T-helper 17 cell (primary cell): Measurements from ENCODE around the gene MDGA2. TPM values are rescaled to one million over a fixed set of nuclear protein-coding genes. Genes with fewer than 3 reads are reported as not detected.

Experiments used
- ATAC-seq: fragments of 150-1000 bp; cut with Tn5 transposase; 2 replicates; pipeline ENCODE4 v1.10.0; 2021; ENCODE audit warnings: mild to moderate bottlenecking, moderate library complexity
- DNase-seq, 3 donors: peaks; one replicate each; pipeline versions ENCODE4 v3.0.0 to v3.0.0-alpha.2; 2020 to 2021
- H3K9me3 ChIP-seq: one replicate; pipeline ENCODE4 v1.7.0; 2013; ENCODE audit warnings: low read length, mild to moderate bottlenecking; ENCODE audit not compliant: control insufficient read depth, poor library complexity, severe bottlenecking
- H3K27ac Mint-ChIP-seq: one replicate; pipeline ENCODE4 v1.8.0; 2022; ENCODE audit warnings: mild to moderate bottlenecking, moderate library complexity, mixed read lengths
- H3K27me3 Mint-ChIP-seq: one replicate; pipeline ENCODE4 v1.8.0; 2022; ENCODE audit warnings: mixed read lengths
- H3K36me3 Mint-ChIP-seq: one replicate; pipeline ENCODE4 v1.8.0; 2022; ENCODE audit warnings: low read depth, mixed read lengths
- H3K4me1 Mint-ChIP-seq: one replicate; pipeline ENCODE4 v1.8.0; 2022; ENCODE audit warnings: mild to moderate bottlenecking, mixed read lengths
- H3K4me3 Mint-ChIP-seq: one replicate; pipeline ENCODE4 v1.8.0; 2022; ENCODE audit warnings: mild to moderate bottlenecking, moderate library complexity, mixed read lengths
- total RNA-seq, 4 donors: library from RNA in 2 of 4; stranded (reverse) in 2 of 4; gene quantifications; one replicate each; pipeline ENCODE4 v1.2.3 and lab custom pipeline; 2022 to 2026

MDGA2 gene
- total RNA-seq, 2 donors from 2014 or later, result not detected

GRCh38 chr14:47509957-47510356 lies 165.4 kb downstream of the MDGA2 start:
- no peaks in the 10 kb centered on the region for H3K36me3 Mint-ChIP-seq
- H3K4me3 Mint-ChIP-seq, result no peak overlapping the region
- no peaks in the 10 kb centered on the region for H3K4me1 Mint-ChIP-seq
- ATAC-seq, result no peak
- no peaks in the 10 kb centered on the region for H3K27me3 Mint-ChIP-seq
- H3K27ac Mint-ChIP-seq, result no peak overlapping the region
- no peaks in the 10 kb centered on the region for H3K9me3 ChIP-seq
- no peak for DNase-seq

DNA sequence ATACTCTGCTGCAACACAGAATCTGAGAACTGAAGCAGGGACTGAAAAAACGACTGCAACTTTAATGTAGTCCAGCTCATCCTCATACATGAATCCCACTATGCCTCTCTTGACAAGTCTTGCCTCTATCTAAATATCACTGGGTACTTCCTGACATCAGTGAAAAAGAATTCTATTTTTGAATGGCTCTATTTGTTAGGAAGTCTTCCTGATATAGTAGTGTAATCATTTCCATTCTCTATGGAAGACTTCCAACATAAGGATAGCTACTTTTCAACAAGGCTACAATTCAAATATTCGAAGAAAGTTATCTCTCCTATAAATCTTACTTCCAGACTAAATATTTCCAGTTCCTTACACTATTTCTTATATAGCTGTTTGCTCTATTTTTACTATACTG lies 167.5 kb downstream of the MDGA2 start:
- Mint-ChIP-seq H3K27ac (no peak overlapping the region), H3K36me3 (no peaks in the 10 kb centered on the region), H3K4me1 (no peaks in the 10 kb centered on the region), H3K4me3 (no peak overlapping the region), H3K27me3 (no peaks in the 10 kb centered on the region)
- no peaks in the 10 kb centered on the region for H3K9me3 ChIP-seq
- no peak for DNase-seq
- ATAC-seq, result no peak

- no peaks in the 10 kb centered on the region for H3K9me3 ChIP-seq
- H3K27ac Mint-ChIP-seq, result no peak overlapping the region
- no peaks in the 10 kb centered on the region for H3K4me1 Mint-ChIP-seq
- H3K27me3 Mint-ChIP-seq, result no peaks in the 10 kb centered on the region
- no peak for ATAC-seq
- H3K4me3 Mint-ChIP-seq, result no peak overlapping the region
- no peak for DNase-seq
- no peaks in the 10 kb centered on the region for H3K36me3 Mint-ChIP-seq
Observed at GRCh38 chr14:47500369-47500768, 175.0 kb downstream of the MDGA2 start.

GRCh38 chr14:47490766-47491165 lies 184.6 kb downstream of the MDGA2 start:
- ATAC-seq (no peak), DNase-seq (no peak)
- no peaks in the 10 kb centered on the region for H3K36me3 Mint-ChIP-seq
- no peaks in the 10 kb centered on the region for H3K4me1 Mint-ChIP-seq
- no peak overlapping the region for H3K4me3 Mint-ChIP-seq
- H3K27me3 Mint-ChIP-seq, result no peaks in the 10 kb centered on the region
- H3K27ac Mint-ChIP-seq, result no peak overlapping the region
- H3K9me3 ChIP-seq, result no peaks in the 10 kb centered on the region

DNA sequence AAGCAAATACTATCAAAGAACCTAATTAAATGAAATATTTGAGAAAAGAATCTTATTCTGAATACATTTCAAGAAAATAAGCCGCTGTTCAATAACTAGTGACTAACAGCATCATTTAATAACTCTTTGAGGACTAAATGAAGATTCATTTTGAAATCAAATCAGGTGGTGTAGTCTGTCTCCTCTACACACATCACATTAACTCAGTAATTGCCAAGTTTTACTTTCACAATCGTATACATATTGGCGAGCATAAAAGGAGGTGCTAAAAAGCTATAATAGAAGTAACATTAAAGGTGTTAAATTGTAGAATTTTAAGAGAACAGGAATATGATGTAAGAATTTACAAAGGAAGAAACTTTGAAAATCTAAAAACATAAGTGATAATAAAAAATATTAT lies 185.1 kb downstream of the MDGA2 start:
- Mint-ChIP-seq H3K27ac (no peak overlapping the region), H3K27me3 (no peaks in the 10 kb centered on the region), H3K4me3 (no peak overlapping the region), H3K36me3 (no peaks in the 10 kb centered on the region), H3K4me1 (no peaks in the 10 kb centered on the region)
- no peak for DNase-seq
- no peaks in the 10 kb centered on the region for H3K9me3 ChIP-seq
- ATAC-seq, result no peak

DNA sequence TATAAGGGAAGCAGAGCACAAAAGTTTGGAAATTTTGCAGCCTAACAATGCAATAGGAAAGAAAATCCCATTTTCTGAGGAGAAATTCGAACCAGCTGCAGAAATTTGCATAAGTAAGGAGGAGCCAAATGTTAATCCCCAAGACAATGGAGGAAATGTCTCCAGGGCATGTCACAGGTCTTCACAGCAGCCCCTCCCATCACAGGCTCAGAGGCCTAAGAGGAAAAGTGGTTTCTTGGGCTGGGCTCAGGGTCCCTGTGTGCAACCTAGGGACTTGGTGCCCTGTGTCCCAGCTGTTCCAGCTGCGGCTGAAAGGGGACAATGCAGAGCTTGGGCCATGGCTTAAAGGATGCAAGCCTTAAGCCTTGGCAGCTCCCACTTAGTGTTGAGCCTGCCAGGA lies 190.0 kb downstream of the MDGA2 start:
- Mint-ChIP-seq H3K27me3 (no peaks in the 10 kb centered on the region), H3K4me3 (no peak overlapping the region), H3K4me1 (no peaks in the 10 kb centered on the region), H3K27ac (no peak overlapping the region), H3K36me3 (no peaks in the 10 kb centered on the region)
- no peak for DNase-seq
- ATAC-seq, result no peak
- H3K9me3 ChIP-seq, result no peaks in the 10 kb centered on the region

DNA sequence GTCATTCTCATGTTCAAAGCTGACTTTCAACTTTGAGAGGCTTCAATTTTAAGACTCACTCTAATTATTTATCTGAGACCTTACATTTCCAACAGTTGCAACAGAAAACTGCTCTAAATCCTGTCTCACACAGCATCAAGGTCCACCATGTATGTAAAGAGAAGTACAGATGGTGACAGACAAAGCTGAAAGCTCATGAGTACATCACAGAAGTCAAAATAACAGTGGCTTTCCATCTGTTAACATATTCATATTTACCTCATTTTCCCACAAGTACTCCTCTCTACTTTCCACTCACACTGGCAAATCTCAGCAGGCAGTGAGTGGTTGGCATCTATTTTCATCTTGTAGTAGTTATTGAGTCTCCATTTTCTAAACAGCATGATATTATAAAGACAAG lies 192.0 kb downstream of the MDGA2 start:
- Mint-ChIP-seq H3K36me3 (no peaks in the 10 kb centered on the region), H3K27me3 (no peaks in the 10 kb centered on the region), H3K27ac (no peak overlapping the region), H3K4me1 (no peaks in the 10 kb centered on the region), H3K4me3 (no peak overlapping the region)
- ATAC-seq (no peak), DNase-seq (no peak)
- H3K9me3 ChIP-seq, result no peaks in the 10 kb centered on the region

GRCh38 chr14:47471075-47471474 lies 204.3 kb downstream of the MDGA2 start:
- Mint-ChIP-seq H3K27ac (no peak overlapping the region), H3K4me3 (no peak overlapping the region), H3K36me3 (no peaks in the 10 kb centered on the region), H3K4me1 (no peaks in the 10 kb centered on the region), H3K27me3 (no peaks in the 10 kb centered on the region)
- ATAC-seq (no peak), DNase-seq (no peak)
- H3K9me3 ChIP-seq, result no peaks in the 10 kb centered on the region

GRCh38 chr14:47466916-47467315 lies 208.5 kb downstream of the MDGA2 start:
- Mint-ChIP-seq H3K27me3 (no peaks in the 10 kb centered on the region), H3K27ac (no peak overlapping the region), H3K4me3 (no peak overlapping the region), H3K4me1 (no peaks in the 10 kb centered on the region), H3K36me3 (no peaks in the 10 kb centered on the region)
- H3K9me3 ChIP-seq, result no peaks in the 10 kb centered on the region
- no peak for ATAC-seq
- no peak for DNase-seq

DNA sequence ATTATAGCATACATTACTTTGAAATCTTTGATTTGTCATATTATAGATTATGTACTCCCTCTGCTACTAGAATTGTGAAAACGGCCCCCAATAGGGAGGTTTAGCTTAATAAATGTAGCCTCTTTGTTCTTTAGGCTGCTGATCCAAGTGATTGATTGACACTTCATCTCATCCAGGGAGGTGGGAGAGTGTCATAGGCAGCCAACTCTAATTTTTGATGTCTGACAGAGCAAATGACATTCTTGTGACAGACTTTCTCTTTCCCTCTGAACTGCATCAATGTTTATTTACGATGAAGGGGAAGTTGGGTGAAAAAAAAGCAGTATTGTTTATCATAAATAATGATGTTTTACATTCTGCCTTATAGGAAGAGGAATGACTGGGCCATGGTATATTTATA lies 221.4 kb downstream of the MDGA2 start:
- Mint-ChIP-seq H3K4me1 (no peaks in the 10 kb centered on the region), H3K36me3 (no peaks in the 10 kb centered on the region), H3K4me3 (no peak overlapping the region), H3K27me3 (no peaks in the 10 kb centered on the region), H3K27ac (no peak overlapping the region)
- DNase-seq (no peak), ATAC-seq (no peak)
- H3K9me3 ChIP-seq, result no peaks in the 10 kb centered on the region

- no peak overlapping the region for H3K4me3 Mint-ChIP-seq
- H3K4me1 Mint-ChIP-seq, result no peaks in the 10 kb centered on the region
- DNase-seq (no peak), ATAC-seq (no peak)
- no peaks in the 10 kb centered on the region for H3K27me3 Mint-ChIP-seq
- no peak overlapping the region for H3K27ac Mint-ChIP-seq
- H3K36me3 Mint-ChIP-seq, result no peaks in the 10 kb centered on the region
- no peaks in the 10 kb centered on the region for H3K9me3 ChIP-seq
Observed at GRCh38 chr14:47447076-47447475, 228.3 kb downstream of the MDGA2 start.

DNA sequence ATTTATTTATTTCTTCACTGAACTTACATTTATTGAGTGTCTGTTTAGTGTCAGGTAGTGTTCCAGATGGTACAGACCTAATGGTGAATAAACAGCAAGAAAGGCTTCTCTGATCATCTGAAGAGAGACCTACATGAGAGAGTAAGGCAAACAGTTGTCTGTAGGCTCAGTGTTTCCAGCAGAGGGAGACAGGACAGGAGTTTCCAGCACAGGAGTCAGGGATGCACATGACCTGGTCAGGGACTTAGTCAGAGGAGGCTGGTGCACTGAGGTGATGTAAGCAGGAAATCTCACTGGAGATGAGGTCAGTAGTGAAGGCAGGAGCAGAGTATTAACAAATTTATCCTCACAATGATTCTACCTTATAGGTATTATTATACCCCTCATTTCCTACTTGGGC lies 233.2 kb downstream of the MDGA2 start:
- H3K9me3 ChIP-seq, result no peaks in the 10 kb centered on the region
- DNase-seq, result no peak
- no peak overlapping the region for H3K4me3 Mint-ChIP-seq
- H3K4me1 Mint-ChIP-seq, result no peaks in the 10 kb centered on the region
- peaks cover 2% of the 10 kb centered on the region for H3K36me3 Mint-ChIP-seq
- ATAC-seq, result no peak
- no peaks in the 10 kb centered on the region for H3K27me3 Mint-ChIP-seq
- H3K27ac Mint-ChIP-seq, result no peak overlapping the region

GRCh38 chr14:47439953-47440352 lies 235.5 kb downstream of the MDGA2 start:
- DNase-seq, result no peak
- Mint-ChIP-seq H3K27ac (no peak overlapping the region), H3K4me3 (no peak overlapping the region), H3K27me3 (no peaks in the 10 kb centered on the region), H3K36me3 (peaks cover 2% of the 10 kb centered on the region), H3K4me1 (no peaks in the 10 kb centered on the region)
- H3K9me3 ChIP-seq, result no peaks in the 10 kb centered on the region
- no peak for ATAC-seq

DNA sequence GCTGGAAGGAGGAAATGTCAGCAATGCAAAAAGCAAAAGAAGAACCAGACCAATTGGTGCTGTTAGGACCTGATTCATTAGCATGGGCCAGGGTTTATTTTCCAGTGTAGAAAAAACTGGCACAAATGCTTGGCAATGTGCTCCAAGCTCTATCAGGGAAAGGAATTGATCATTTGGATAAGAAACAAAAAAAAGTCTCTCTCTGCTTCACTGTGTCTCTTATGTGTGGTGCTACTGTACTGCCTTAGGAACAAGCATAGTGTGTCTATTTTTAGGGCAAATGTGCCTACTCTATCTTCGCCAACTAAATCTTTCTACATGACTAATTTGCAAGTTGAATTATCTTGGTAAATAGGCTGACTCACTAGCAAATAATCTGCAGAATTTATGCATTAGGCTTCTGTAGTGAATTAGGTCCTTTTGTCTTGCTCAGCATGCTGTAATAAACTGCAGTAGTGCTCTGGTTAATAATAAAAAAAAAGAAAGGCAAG lies 236.7 kb downstream of the MDGA2 start:
- ATAC-seq (no peak), DNase-seq (no peak)
- H3K27me3 Mint-ChIP-seq, result no peaks in the 10 kb centered on the region
- no peaks in the 10 kb centered on the region for H3K9me3 ChIP-seq
- H3K4me1 Mint-ChIP-seq, result no peaks in the 10 kb centered on the region
- H3K4me3 Mint-ChIP-seq, result no peak overlapping the region
- peaks cover 2% of the 10 kb centered on the region for H3K36me3 Mint-ChIP-seq
- H3K27ac Mint-ChIP-seq, result no peak overlapping the region
